Measurements from ENCODE around the gene PAWR. TPM values are rescaled to one million over a fixed set of nuclear protein-coding genes. Genes with fewer than 3 reads are reported as not detected.
"Not testable (repeated sequence)": the region's sequence is repeated elsewhere in the genome, so short reads cannot be mapped to it uniquely, and the experiment has no call there.

The PAWR gene
- total RNA-seq, 1 donor from 2014 or later: 92.0 TPM

- Histone ChIP-seq H3K36me3 (ENCODE audit: control insufficient read depth, insufficient read depth, low read length) (no peaks in the 10 kb centered on the region), H3K4me3 (ENCODE audit: low read depth, low read length) (no peak overlapping the region), H3K27me3 (ENCODE audit: control insufficient read depth, insufficient read depth, low read length) (no peaks in the 10 kb centered on the region)
- TF ChIP-seq, protein P1, sequence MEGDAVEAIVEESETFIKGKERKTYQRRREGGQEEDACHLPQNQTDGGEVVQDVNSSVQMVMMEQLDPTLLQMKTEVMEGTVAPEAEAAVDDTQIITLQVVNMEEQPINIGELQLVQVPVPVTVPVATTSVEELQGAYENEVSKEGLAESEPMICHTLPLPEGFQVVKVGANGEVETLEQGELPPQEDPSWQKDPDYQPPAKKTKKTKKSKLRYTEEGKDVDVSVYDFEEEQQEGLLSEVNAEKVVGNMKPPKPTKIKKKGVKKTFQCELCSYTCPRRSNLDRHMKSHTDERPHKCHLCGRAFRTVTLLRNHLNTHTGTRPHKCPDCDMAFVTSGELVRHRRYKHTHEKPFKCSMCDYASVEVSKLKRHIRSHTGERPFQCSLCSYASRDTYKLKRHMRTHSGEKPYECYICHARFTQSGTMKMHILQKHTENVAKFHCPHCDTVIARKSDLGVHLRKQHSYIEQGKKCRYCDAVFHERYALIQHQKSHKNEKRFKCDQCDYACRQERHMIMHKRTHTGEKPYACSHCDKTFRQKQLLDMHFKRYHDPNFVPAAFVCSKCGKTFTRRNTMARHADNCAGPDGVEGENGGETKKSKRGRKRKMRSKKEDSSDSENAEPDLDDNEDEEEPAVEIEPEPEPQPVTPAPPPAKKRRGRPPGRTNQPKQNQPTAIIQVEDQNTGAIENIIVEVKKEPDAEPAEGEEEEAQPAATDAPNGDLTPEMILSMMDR (IDR thresholded peaks at IDR 0.05; ENCODE audit: insufficient read depth, low read length, poor library complexity, severe bottlenecking): no peak
- no peak for DNase-seq (ENCODE audit: low read depth)
These were observed 38.2 kb downstream of the PAWR start for GRCh38 chr12:79652521-79652920.

- no peak for DNase-seq (ENCODE audit: low read depth)
- TF ChIP-seq, protein P1 (IDR thresholded peaks at IDR 0.05; ENCODE audit: insufficient read depth, low read length, poor library complexity, severe bottlenecking): no peak
- no peaks in the 10 kb centered on the region for H3K36me3 ChIP-seq (ENCODE audit: control insufficient read depth, insufficient read depth, low read length)
- no peaks in the 10 kb centered on the region for H3K27me3 ChIP-seq (ENCODE audit: control insufficient read depth, insufficient read depth, low read length)
- H3K4me3 ChIP-seq (ENCODE audit: low read depth, low read length): no peak overlapping the region
These were observed 40.3 kb downstream of the PAWR start for GRCh38 chr12:79650440-79650839.

GRCh38 chr12:79648881-79649280 lies 41.9 kb downstream of the PAWR start:
- no peaks in the 10 kb centered on the region for H3K27me3 ChIP-seq (ENCODE audit: control insufficient read depth, insufficient read depth, low read length)
- H3K36me3 ChIP-seq (ENCODE audit: control insufficient read depth, insufficient read depth, low read length): no peaks in the 10 kb centered on the region
- no peak for DNase-seq (ENCODE audit: low read depth)
- TF ChIP-seq, protein P1 (IDR thresholded peaks at IDR 0.05; ENCODE audit: insufficient read depth, low read length, poor library complexity, severe bottlenecking): no peak
- no peak overlapping the region for H3K4me3 ChIP-seq (ENCODE audit: low read depth, low read length)

DNA sequence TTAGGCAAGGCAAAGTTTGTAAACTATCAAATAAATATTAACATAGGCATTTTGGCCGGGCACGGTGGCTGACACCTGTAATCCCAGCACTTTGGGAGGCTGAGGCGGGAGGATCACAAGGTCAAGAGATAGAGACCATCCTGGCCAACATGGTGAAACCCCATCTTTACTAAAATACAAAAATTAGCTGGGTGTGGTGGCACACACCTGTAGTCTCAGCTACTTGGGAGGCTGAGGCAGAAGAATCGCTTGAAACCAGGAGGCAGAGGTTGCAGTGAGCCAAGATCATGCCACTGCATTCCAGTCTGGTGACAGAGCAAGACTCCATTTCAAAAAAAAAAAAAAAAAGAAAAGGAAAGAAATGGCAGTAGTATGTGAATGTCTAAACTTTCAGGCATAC lies 43.9 kb downstream of the PAWR start:
- not testable (repeated sequence) for DNase-seq (ENCODE audit: low read depth); H3K27me3 ChIP-seq (ENCODE audit: control insufficient read depth, insufficient read depth, low read length); H3K4me3 ChIP-seq (ENCODE audit: low read depth, low read length)

GRCh38 chr12:79645235-79645630 lies 45.5 kb downstream of the PAWR start:
- no peaks in the 10 kb centered on the region for H3K36me3 ChIP-seq (ENCODE audit: control insufficient read depth, insufficient read depth, low read length)

More for the DNA sequence above, 43.9 kb downstream of the PAWR start:
- not testable (repeated sequence) for H3K36me3 ChIP-seq (ENCODE audit: control insufficient read depth, insufficient read depth, low read length)

GRCh38 chr12:79644274-79645234 lies 46.2 kb downstream of the PAWR start:
- Histone ChIP-seq H3K36me3 (ENCODE audit: control insufficient read depth, insufficient read depth, low read length) (no peaks in the 10 kb centered on the region), H3K4me3 (ENCODE audit: low read depth, low read length) (no peak overlapping the region)

More at GRCh38 chr12:79645235-79645630, 45.5 kb downstream of the PAWR start:
- TF ChIP-seq, protein P1 (IDR thresholded peaks at IDR 0.05; ENCODE audit: insufficient read depth, low read length, poor library complexity, severe bottlenecking): no peak
- Histone ChIP-seq H3K27me3 (ENCODE audit: control insufficient read depth, insufficient read depth, low read length) (no peaks in the 10 kb centered on the region), H3K4me3 (ENCODE audit: low read depth, low read length) (no peak overlapping the region)
- DNase-seq (ENCODE audit: low read depth): no peak

More at GRCh38 chr12:79644274-79645234, 46.2 kb downstream of the PAWR start:
- DNase-seq (ENCODE audit: low read depth): no peak
- TF ChIP-seq, protein P1 (IDR thresholded peaks at IDR 0.05; ENCODE audit: insufficient read depth, low read length, poor library complexity, severe bottlenecking): no peak
- H3K27me3 ChIP-seq (ENCODE audit: control insufficient read depth, insufficient read depth, low read length): no peaks in the 10 kb centered on the region

All from kidney epithelial cell (primary cell).